SIG-M5 (cell line): Measurements from ENCODE around the gene C1orf21.

ENCODE experiments used
- DNase-seq: peaks from one replicate; lab custom pipeline; 2025; lab: John Stamatoyannopoulos, UW

Gene C1orf21

DNA sequence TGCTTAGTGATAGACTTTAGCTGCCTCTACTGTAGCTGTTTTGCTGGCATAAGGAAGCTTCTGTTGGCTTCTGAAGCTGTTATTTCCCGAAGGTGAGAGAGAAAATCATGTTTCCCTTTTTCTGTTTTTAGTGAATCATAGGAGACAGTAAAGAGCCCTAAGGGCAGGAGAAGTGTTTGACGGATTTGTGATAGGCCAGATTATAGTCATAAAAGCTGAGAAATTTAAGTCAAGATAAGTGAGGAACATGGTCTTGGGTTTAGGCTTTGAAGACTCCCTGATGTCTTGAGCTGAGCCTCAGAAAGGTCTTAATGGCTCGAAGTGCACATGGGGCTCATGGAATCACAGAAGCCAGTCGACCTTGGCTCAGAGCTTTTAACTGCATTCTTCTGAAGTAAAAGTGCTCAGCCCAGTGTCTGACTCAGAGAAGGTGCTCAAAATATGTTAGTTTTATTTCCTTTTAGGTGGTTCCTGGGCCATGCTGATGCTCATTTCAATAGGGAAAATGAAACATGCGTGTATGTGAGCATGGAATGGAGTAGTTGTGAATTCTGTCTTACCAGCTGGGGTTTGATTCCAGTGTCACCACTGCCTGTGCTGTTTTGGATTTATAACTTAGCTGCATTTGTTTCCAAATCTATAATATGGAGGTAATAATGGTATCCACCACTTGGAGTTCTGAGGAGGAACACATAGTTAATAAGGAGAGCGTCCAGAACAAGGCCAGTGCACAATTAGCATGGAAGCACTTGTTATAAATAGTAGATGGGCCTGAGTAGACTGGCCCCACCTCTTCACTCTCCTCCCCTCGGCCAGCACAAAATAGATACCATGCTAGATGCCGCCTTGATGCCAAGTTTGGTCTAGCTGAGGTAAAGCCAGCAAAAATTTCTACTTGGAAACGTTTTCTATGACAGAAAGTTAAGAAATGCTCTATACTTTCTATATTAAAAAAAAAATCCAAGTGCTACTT is 99.2 kb downstream of the C1orf21 start:
- no peak for DNase-seq

DNA sequence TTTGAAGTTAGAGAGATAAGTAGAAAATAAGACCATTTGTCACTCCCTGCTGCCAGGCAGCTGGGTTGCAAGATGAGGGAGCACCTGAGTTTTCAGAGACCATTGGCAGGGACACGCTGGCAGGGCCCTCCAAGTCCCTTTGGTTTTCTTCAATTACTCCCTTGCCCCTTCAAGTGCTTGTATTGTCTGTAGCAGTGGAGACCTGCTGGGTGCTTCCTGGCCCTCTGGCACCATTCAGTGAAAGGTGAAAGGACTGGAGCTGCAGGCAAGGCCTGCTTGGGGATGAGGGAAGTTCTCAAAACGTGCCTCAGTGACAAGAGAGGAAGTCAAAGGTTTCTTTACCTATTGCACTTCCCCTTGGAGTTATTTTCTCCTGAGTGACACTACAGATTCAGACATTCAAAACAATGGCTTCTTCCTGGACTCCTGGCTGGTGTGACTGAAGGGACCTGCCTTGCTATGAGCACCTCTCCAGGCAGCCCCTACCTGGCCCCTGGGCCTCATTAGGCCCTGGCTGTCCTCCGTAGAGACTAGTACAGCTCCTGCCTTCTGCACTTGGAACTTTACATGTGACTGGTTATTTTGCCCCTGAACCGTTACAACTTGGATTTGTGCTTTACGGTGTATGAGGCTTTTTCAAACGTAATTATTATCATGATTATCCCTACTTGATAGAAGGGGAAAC is 100.1 kb downstream of the C1orf21 start:
- DNase-seq, result no peak

DNA sequence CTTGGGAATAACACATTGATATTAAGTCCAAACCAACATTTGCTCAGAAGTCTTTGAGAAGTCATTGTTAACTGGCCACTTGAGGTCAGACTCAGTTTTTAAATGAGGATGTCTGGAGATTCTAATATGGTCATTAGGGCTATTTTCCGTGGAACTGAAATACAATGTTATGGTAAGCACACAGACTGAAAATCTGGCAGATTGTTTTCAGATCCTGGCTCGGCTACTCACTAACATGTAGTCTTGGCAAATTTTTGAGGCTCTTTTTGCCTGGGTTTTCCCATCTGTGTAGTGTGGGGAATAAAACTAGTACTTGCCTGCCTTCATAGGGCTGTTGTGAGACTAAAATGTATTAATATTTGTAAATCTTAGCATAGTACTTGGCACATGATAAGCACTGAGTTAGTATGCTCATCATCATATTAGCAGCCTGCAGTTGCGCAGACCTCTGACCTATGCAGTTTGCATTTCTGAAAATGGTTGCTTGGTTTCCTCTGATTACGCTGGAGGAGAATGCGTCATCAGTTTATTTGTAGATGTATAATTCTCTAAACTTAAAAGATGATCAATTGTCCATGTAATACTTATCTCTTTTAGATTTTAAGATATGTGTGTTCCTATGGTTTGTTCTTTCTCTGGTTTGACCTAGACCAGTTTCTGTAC is 100.8 kb downstream of the C1orf21 start:
- DNase-seq, result no peak

DNA sequence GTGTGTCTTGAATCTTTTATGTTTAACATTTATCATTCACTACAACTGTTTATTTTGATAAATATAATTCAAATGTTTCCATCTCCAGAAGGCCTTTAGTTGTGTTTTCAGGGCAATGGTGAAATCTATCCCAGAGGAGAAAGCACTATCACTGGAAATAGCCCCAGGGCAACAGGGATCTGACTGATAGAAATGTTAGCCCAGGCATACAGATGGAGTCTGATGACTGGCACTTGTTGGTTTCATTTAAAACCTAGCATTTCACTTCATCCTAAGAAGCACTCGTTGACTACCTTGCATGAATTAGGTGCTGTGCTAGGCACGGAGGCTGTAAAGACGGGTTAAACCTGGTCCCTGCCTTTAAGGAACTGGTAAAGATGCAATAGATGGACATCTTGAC is 103.1 kb downstream of the C1orf21 start:
- no peak for DNase-seq

DNA sequence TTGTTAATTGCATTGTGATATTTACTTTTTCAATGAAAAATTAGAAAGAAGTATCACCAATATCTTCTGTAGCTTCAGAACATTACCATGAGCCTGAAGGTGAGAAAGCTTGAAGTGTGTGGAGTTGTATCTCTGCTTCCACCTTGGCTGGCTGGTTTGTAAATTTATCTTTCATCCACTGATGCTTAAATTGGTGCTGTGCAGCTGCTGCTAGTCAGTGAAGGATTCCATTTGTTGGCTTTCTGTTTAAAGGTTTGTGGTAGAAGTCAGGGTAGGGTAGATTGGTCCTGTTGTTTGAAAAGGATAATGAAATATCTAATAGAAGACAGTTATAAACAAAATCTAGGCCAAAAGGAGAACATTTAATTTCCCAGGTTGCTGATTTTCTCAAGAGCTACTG is 105.7 kb downstream of the C1orf21 start:
- DNase-seq, result no peak

DNA sequence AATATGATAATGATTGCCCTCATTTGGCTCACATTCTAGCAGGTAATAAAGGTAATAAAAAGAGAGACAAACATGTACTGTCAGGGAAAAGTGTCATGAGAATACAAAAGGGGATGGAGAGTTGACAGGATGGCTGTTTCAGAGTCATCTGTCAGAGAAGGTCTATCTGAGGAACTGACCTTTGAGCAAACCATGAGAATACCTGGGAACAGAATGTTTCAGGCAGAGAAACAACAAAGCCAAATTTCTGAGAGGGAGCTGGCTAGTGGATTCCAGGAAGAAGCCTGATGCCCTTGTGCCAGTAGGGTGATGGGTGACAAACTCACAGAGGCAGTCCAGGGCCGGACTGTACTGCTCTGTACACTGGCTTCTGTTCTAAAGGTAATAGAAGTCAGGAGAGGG is 107.2 kb downstream of the C1orf21 start:
- DNase-seq, result no peak

DNA sequence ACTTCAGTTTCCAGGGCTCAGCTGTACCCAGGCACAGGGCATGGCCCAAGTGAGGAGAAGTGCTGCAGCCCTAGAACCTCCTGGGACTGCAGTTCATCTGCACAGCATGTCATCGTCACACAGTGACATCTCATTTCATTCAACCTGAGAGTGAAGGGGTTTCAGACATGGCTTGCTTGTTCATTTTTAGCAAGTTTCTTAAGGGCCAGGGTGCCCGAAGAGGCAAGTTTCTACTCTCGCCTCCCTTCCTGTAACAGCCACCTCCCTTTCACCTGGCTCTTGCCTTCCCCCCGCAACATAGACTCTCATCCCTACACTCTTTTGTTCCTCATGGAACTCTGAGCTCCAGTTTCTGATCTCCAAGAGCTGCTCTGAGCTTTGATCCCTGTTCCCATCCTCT is 108.1 kb downstream of the C1orf21 start:
- DNase-seq, result no peak

DNA sequence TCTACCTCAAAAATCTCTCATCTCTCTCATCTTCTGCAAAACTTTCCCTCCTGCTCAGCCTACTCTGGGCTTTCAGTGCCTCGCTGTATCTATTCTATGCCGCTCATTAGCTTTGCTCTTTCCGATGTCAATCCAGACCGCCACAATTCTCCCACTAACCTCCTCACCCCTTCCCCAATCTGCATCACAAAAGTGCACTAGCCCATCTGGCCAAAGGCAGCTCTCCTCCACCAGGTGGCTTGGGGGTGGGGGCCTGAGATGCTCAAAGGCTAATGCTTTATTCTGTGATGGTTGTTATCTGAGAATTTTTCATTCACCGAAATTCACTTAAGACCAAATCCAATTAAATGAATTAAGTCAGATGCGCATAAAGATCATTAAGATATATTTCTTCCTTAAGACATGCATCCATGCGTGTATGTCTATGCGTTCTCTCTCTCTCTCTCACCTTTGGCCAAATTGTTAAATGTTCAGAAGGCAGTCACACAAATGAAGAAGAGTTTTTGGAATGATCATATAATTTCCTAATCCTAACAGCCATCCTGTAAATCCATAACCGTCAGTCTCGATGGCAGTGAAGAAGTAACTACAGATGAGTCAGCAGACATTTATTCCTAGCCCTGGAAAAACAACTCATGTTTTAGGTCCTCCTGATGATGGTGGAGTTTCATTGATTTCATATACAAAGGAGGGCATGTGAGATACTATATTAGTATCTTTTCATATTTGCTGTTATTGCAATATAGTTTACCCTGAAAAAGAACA is 111.3 kb downstream of the C1orf21 start:
- no peak for DNase-seq

DNA sequence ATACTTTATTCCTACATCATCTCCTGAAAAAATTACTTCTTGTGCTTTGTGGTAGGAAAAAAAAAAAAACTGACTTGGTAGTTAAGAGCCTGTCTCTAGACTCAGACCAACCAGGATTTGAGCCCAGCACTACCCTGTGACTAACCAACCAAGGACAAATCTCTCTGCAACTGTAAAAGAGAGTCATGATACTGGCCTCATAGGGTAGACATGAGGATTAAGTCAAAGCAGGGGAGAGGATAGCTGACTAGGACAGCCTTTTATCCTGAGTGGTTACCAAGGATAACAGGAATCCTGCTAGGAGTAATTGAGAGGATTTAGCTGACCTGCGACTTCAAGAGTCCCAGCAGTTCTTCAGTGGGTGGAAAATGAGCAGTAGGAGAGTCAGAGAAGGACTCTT is 112.8 kb downstream of the C1orf21 start:
- no peak for DNase-seq

DNA sequence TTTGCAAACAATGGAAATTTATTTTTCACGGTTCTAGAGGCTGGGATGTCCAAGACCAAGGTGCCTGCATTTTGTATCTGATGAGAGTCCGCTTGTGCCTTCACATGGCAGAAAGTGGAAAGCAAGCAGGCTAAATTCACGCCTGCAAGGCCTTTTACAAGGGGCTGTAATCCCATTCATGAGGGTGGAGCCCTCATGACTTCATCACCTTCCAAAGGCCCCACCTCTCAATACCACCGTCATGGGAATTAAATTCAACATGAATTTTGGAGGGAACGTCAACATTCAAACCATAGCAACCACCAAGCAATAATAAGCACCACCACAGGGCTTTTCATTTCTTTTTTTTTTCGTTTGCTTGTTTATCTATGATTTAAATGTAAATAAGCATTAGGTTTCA is 115.3 kb downstream of the C1orf21 start:
- no peak for DNase-seq

DNA sequence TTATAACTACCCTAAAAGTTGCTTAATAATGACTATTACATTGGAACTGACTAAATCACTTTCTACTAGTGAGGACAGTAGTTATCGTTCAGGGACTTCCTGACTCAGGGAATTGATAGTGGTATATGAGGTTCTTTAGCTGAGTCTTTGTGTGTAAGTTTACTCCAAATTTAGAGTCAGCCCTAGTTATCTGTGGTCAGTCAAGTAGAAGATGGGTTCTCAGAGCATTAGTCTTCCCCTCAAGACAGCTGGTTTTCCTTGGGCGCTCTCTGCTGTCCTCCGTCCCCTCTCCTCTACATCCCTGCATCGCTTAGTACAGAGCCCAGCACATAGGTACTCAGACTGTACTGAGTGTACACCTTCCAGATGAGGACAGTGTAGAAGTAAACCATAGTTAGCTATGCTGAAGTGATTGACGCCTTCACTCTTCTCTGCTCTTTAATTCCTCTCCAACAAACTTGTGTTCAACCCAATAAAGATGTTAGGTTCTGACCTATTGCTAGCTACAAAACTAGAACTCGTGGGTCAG is 116.5 kb downstream of the C1orf21 start:
- DNase-seq, result no peak

DNA sequence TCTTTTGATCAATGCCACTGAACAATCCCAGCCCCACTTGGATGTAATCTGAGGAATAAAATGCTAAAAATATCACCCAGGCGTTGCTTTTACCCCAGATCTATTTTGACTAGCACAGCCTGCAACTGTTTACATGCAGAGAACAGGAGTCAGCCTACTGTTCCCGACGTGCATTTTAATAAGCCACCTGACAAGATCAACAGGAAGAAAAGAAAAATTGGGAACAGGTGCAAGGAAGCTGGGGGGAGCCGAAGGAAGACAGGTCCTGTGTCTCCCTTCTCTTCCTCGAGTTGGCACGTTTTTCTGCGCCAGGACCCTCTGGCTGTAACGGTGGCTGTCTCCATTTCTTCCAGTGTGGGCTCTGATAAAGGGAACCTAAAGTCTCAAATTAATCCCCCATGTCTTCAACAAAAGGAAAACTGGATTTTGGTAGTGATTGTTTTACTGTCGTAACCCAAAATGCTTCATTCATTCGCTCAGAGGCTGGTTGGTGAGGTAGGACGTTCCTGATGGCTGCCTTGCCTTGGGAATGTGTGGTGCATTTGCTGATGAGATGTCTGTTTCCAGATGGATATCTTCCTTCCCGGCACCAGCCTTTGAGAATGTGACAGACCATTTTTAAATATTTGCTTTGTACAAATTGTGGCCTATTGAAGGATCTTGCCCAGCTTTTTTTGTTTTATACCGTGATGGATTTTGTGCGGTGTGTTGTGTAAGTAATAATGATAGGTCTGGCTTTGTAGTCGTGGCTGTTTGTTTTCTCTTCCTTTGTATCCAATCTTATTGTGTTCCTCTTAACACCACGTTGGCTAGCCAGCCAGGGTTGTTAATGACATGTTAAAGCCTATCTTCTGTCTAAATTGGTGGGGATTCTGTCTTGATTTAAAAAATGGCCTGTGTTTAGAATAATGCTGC is 117.5 kb downstream of the C1orf21 start:
- no peak for DNase-seq

DNA sequence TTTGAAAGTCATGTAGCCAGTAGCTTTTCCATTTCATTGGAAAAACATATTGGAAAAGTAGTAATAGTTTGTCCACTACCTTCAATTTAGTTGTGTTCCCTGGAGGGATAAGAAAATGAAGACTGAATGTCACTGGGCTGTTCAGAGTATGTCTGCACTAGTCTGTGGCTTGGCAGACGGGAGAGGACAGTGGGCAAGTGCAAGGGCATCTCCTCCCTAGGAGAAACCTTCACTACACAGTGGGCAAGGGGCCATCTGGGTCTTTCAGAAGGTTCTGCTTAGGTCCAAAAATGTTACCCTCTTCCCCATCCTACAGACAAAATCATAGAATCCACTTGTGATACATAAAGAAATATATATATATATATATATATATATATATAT is 118.1 kb downstream of the C1orf21 start:
- no peak for DNase-seq

DNA sequence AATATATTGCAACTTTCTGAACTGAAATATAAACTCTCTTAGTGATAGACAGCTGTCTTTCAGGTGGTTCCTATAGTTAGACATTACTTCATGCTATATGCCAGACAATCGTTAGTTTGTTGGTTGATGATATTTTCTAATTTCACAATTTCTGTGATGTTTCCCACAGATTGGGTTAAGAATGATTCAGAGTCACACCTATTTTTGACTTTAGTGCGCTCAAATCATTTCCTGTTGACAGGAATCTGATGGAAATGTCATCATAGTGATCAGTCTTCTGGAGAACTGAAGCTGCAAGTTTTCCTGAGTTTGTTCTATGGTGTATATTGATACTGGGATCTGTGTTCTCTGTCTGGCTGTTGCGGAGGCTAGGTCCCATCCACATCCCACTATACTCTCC is 119.7 kb downstream of the C1orf21 start:
- DNase-seq, result no peak

DNA sequence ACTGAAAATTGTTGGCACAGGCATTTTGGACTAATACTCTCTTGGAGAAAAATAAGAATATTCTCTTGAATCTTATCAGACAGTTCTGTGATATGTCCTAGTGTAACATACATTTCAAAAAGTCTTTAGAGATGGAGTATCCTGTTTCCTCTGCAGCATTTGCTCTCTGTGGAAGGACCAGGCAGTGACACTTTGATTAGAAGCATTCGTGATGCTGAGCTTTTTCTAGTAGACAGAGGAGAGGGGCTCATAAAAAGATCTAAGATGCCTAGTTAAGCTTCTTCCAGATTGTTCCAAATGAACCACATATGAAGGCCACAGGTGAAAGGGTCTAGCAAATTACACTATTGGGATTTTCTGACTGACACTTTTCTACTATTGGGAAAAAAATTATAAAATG is 120.3 kb downstream of the C1orf21 start:
- DNase-seq, result no peak

DNA sequence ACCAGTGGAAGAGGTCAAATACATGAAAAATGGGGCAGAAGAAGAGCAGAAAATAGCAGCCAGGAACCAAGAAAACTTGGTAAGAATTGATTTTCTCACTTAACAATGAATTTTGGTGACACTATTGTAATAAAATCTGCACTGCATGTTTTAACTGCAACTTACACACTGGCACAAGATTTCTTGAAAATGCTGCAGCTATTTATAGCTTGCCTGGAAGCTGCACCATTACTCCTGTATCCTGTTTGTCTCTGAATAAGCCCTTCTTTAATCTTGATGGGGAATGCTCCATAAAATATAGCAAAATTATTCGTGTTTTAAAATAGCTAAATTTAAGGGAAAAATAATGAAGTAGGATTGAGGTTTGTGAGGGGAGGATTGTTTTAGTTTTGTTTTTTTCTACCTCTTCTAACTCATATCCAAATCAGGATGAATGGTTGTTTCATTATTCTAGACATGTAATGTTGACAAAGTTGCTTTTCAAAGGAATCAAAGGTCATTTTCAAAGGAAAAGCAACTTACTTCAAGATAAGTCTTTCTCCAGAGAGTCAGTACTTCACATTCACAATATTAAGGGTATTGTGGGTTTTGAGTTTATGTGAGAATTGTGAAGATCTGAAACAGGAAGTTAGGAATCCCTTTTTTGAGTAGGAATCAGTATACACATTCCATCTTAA is 120.9 kb downstream of the C1orf21 start:
- no peak for DNase-seq

DNA sequence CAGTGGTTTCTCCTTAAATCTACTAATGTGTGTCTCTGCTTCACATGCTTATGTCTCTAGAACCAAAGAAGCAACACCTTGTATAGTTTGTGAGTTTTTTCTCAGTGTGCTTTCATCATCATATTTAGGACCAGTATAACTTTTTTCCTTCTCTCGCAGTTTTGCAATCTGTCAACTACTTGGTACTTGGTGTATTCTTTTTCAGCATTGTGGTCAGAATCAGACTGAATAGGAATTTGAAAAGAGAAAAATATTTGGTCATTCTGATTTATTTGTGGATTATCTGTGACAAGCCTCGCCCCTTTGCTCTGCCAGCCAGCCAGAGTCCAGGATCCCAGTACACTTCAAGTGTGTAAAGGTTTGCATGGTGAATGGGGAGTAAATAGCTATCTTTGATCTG is 122.3 kb downstream of the C1orf21 start:
- DNase-seq, result no peak

DNA sequence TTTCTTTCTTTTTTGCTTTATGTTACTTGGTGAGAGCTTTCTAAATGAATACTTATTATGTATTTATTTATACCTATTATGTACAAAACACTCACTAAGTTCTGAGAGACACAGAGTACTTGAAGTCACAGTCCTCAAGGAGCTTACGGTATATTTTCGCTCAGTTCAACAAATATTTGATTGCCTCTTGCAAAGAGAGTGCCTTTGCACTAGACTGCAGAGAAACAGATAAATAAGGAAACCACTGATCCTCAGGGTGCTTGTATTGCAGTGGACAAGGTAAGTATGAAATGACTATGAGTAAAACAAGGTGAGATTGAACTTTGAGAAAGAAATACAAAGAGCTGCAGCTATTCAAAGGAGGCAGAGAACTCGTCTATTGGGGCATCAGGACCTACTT is 123.3 kb downstream of the C1orf21 start:
- DNase-seq, result no peak

DNA sequence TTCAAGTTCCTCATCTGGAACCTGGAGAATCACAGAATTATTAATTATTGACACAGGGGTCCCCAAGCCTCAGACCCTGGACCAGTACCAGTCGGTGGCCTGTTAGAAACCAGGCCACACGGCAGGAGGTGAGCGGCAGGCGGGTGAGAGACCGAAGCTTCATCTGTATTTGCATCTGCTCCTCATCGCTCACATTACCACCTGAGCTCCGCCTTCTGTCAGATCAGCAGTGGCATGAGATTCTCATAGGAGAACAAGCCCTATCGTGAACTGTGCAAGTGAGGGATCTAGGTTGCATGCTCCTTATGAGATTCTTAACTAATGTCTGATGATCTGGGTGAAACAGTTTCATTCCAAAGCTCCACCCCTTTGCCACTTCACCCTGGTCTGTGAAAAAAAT is 125.9 kb downstream of the C1orf21 start:
- no peak for DNase-seq

DNA sequence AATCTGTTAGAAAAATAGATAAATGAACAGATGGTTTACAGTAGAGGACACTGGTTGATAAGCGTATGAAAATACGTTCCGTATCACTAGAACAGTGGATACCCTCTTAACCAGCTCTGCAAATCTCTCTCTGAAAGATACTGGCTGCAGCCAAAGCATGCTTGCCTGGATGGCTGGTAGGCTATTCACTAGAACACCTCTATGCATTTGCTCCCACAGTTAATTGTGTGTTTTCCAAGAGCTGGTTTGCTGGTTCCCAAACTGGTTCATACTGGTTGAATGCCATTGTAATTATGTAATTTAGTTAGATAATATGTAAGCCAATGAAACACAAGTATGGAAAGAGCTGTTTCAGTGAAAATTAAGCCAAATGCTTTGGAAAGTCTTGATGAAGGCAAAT is 126.6 kb downstream of the C1orf21 start:
- no peak for DNase-seq
